Measurements from ENCODE around the gene LYPD3.
"Not testable (repeated sequence)": the region's sequence is repeated elsewhere in the genome, so short reads cannot be mapped to it uniquely, and the experiment has no call there.

Gene LYPD3

GRCh38 chr19:43460362-43461016 lies 4.9 kb downstream of the LYPD3 start:
- DNase-seq: no peak

- DNase-seq: no peak
These were observed 7.6 kb downstream of the LYPD3 start for GRCh38 chr19:43457809-43458208.

- no peak for DNase-seq
These were observed 9.9 kb downstream of the LYPD3 start for GRCh38 chr19:43455321-43456113.

- no peak for DNase-seq
These were observed 11.4 kb downstream of the LYPD3 start for GRCh38 chr19:43454031-43454430.

GRCh38 chr19:43452582-43452981 lies 12.8 kb downstream of the LYPD3 start:
- DNase-seq: no peak

- no peak for DNase-seq
These were observed 14.8 kb downstream of the LYPD3 start for GRCh38 chr19:43450545-43450997.

GRCh38 chr19:43447655-43448054 lies 17.8 kb downstream of the LYPD3 start:
- no peak for DNase-seq

GRCh38 chr19:43446746-43447489 lies 18.5 kb downstream of the LYPD3 start:
- DNase-seq: peak; percentile 78 to 82

GRCh38 chr19:43445426-43445825 lies 20.0 kb downstream of the LYPD3 start:
- no peak for DNase-seq

GRCh38 chr19:43444531-43445287 lies 20.7 kb downstream of the LYPD3 start:
- DNase-seq: no peak

GRCh38 chr19:43444091-43444490 lies 21.3 kb downstream of the LYPD3 start:
- DNase-seq: not testable (repeated sequence)

- no peak for DNase-seq
These were observed 23.7 kb downstream of the LYPD3 start for GRCh38 chr19:43441716-43442115.

GRCh38 chr19:43439709-43440063 lies 25.7 kb downstream of the LYPD3 start:
- DNase-seq: no peak

- no peak for DNase-seq
These were observed 26.2 kb downstream of the LYPD3 start for GRCh38 chr19:43439032-43439708.

- DNase-seq: peak in 1 of 2 experiments; percentile 30
These were observed 26.9 kb downstream of the LYPD3 start for GRCh38 chr19:43438291-43439031.

- DNase-seq: no peak
These were observed 27.7 kb downstream of the LYPD3 start for GRCh38 chr19:43437712-43438111.

GRCh38 chr19:43437284-43437683 lies 28.1 kb downstream of the LYPD3 start:
- DNase-seq: not testable (repeated sequence)

GRCh38 chr19:43435775-43436174 lies 29.6 kb downstream of the LYPD3 start:
- no peak for DNase-seq

- no peak for DNase-seq
These were observed 31.7 kb downstream of the LYPD3 start for GRCh38 chr19:43433689-43434088.

- DNase-seq: no peak
These were observed 32.1 kb downstream of the LYPD3 start for GRCh38 chr19:43433358-43433673.

GRCh38 chr19:43430976-43431375 lies 34.4 kb downstream of the LYPD3 start:
- no peak for DNase-seq
